K562 (cell line): ENCODE results near the gene STIM1. TPM values are rescaled to one million over a fixed set of nuclear protein-coding genes. Genes with fewer than 3 reads are reported as not detected.

Source experiments
- ARID4B ChIP-seq: sonication (generic); formaldehyde crosslinking; IDR thresholded peaks from 2 replicates; pipeline ENCODE4 v1.8.0; 2022; ENCODE audit warnings: mild to moderate bottlenecking, missing genetic modification reagents
- CHD2 ChIP-seq: IDR thresholded peaks from 2 replicates; pipeline ENCODE4 v1.6.1; 2011; ENCODE audit warnings: low read depth, low read length
- CREBBP ChIP-seq: IDR thresholded peaks from one replicate; pipeline ENCODE4 v1.6.1; 2012; ENCODE audit warnings: low read depth, mild to moderate bottlenecking, control low read depth, inconsistent platforms, low read length
- DPF2 ChIP-seq: fragments of 450-650 bp; IDR thresholded peaks from 2 replicates; pipeline ENCODE4 v1.6.1; 2016
- FOXA3 ChIP-seq, 2 experiments: fragments of 450-650 bp in 1 of 2; sonication (generic) in 1 of 2; formaldehyde crosslinking; IDR thresholded peaks in 1 of 2; conservative IDR thresholded peaks in 1 of 2; 2 replicates each; pipeline versions ENCODE4 v1.4.0 to v1.8.0; 2020 to 2022; ENCODE audit warnings: mild to moderate bottlenecking in 2 of 2, missing genetic modification reagents in 1 of 2
- FUS ChIP-seq: fragments of 200-400 bp; formaldehyde crosslinking; optimal IDR thresholded peaks from 2 replicates; pipeline ENCODE3; 2017; ENCODE audit warnings: low read depth, low read length
- HMBOX1 ChIP-seq: sonication (generic); IDR thresholded peaks from 2 replicates; pipeline ENCODE4 v1.6.1; 2016
- HNRNPLL ChIP-seq: fragments of 200-400 bp; formaldehyde crosslinking; IDR thresholded peaks from 2 replicates; pipeline ENCODE4 v1.6.1; 2017; ENCODE audit warnings: low read length, low read depth, mild to moderate bottlenecking; ENCODE audit not compliant: poor library complexity, severe bottlenecking
- HSF4 ChIP-seq: fragments of 250-450 bp; sonication (Bioruptor Pico); IDR thresholded peaks from 2 replicates; pipeline ENCODE4 v2.1.2; 2022; ENCODE audit warnings: mild to moderate bottlenecking, moderate library complexity, borderline replicate concordance
- MBD1 ChIP-seq: fragments of 250-450 bp; sonication (Bioruptor Pico); IDR thresholded peaks from 2 replicates; pipeline ENCODE4 v1.8.0; 2022; ENCODE audit warnings: inconsistent platforms
- MECOM ChIP-seq: fragments of 250-450 bp; sonication (Bioruptor Pico); IDR thresholded peaks from 2 replicates; pipeline ENCODE4 v1.8.0; 2022; ENCODE audit warnings: inconsistent platforms
- NCOA1 ChIP-seq: fragments of 450-650 bp; IDR thresholded peaks from 2 replicates; pipeline ENCODE4 v1.6.1; 2016; ENCODE audit warnings: low read depth
- NCOR1 ChIP-seq: fragments of 450-650 bp; IDR thresholded peaks from 2 replicates; pipeline ENCODE4 v1.6.1; 2016; ENCODE audit warnings: mild to moderate bottlenecking, moderate library complexity
- NONO ChIP-seq, 2 experiments: fragments of 200-400 bp in 1 of 2; fragments of 450-650 bp in 1 of 2; formaldehyde crosslinking in 1 of 2; IDR thresholded peaks; 2 replicates each; pipeline ENCODE4 v1.6.1; 2017; ENCODE audit warnings: low read depth in 2 of 2, mild to moderate bottlenecking in 2 of 2, moderate library complexity in 2 of 2, low read length in 1 of 2
- NR4A1 ChIP-seq, 2 experiments: fragments of 250-450 bp in 1 of 2; fragments of 450-650 bp in 1 of 2; sonication (Bioruptor Pico) in 1 of 2; IDR thresholded peaks; 2 replicates each; pipeline versions ENCODE4 v1.4.0 to v1.6.1; 2016 to 2020; ENCODE audit warnings: mild to moderate bottlenecking in 2 of 2, missing compliant biosample characterization in 1 of 2, missing genetic modification characterization in 1 of 2, moderate library complexity in 1 of 2
- POLR2G ChIP-seq: fragments of 200-400 bp; formaldehyde crosslinking; IDR thresholded peaks from 2 replicates; pipeline ENCODE4 v1.6.1; 2017; ENCODE audit warnings: low read depth, mild to moderate bottlenecking, antibody characterized with exemption, low read length, moderate library complexity
- TGIF2 ChIP-seq: sonication (generic); formaldehyde crosslinking; IDR thresholded peaks from 2 replicates; pipeline ENCODE4 v1.8.1; 2022; ENCODE audit warnings: mild to moderate bottlenecking, missing genetic modification reagents, moderate library complexity
- ZNF224 ChIP-seq: sonication (generic); formaldehyde crosslinking; IDR thresholded peaks from 2 replicates; pipeline ENCODE4 v1.8.0; 2022; ENCODE audit warnings: mild to moderate bottlenecking, missing genetic modification reagents
- ZNF274 ChIP-seq: IDR thresholded peaks from 2 replicates; pipeline ENCODE4 v1.6.1; 2011; ENCODE audit warnings: low read depth, mild to moderate bottlenecking, low read length, moderate library complexity, borderline replicate concordance
- ZNF445 ChIP-seq: fragments of 250-450 bp; sonication (Bioruptor Pico); IDR thresholded peaks from 2 replicates; pipeline ENCODE4 v1.4.0; 2020; ENCODE audit warnings: low read depth, mild to moderate bottlenecking, moderate library complexity
- ZNF699 ChIP-seq: fragments of 250-450 bp; sonication (Bioruptor Pico); IDR thresholded peaks from 2 replicates; pipeline ENCODE4 v1.8.0; 2021; ENCODE audit warnings: mild to moderate bottlenecking, moderate library complexity; ENCODE audit not compliant: insufficient replicate concordance
- ZSCAN32 ChIP-seq: fragments of 450-650 bp; formaldehyde crosslinking; IDR thresholded peaks from 2 replicates; pipeline ENCODE4 v1.4.0; 2020; ENCODE audit warnings: mild to moderate bottlenecking, moderate library complexity
- polyA plus RNA-seq, 8 experiments: library from polyadenylated mRNA; depleted of rRNA in 4 of 8; stranded (reverse) in 5 of 8; unstranded in 3 of 8; fragments of >200 nt; fragmentation: Nextera tagmentation in 2 of 8; fragmentation: Illumina TruSeq in 1 of 8; extraction: Ambion mirVana in 2 of 8; extraction: Trizol in 1 of 8; gene quantifications; 2 replicates each; pipeline versions ENCODE4 v1.2.1 to v1.2.3, GENCODE V29; 2011 to 2014; ENCODE audit warnings: inconsistent platforms in 1 of 8, missing spikeins in 1 of 8
- total RNA-seq, 7 experiments: library from RNA; depleted of rRNA in 6 of 7; stranded (reverse); fragments of >200 nt in 6 of 7; fragmentation: Illumina TruSeq in 2 of 7; extraction: Trizol in 2 of 7; gene quantifications; 2 replicates each; pipeline versions ENCODE4 v1.2.1 to v1.2.3, GENCODE V29; 2011 to 2021; ENCODE audit warnings: low replicate concordance in 1 of 7

The STIM1 gene
- total and polyA plus RNA-seq, 9 of the 15 experiments (the other 6 are each of a cell fraction or from before 2014, with no cell fraction given) = 7.7 to 50.5 (median 22.5) TPM

GRCh38 chr11:3866206-3866605, 10.7 kb downstream of the STIM1 start (continued):
- TF ChIP-seq HNRNPLL (peak; percentile 48), ZNF274 (no peak), TGIF2 (CRISPR knock-in tag) (no peak), DPF2 (peak; percentile 86), POLR2G (no peak), ZNF224 (CRISPR knock-in tag) (no peak), NCOA1 (peak; percentile 55; the same call in 1 of the 2 replicates), ZNF699 (CRISPR knock-in tag) (no peak), HSF4 (CRISPR knock-in tag) (no peak), MBD1 (CRISPR knock-in tag) (no peak), HMBOX1 (peak; percentile 69), MECOM (CRISPR knock-in tag) (no peak), FUS (no peak), ARID4B (CRISPR knock-in tag) (0 out of 2 replicates have a peak, but pooled peaks have one; percentile 36), NR4A1 (CRISPR knock-in tag; IDR thresholded peaks at IDR 0.05) (no peak), NR4A1 (tag; IDR thresholded peaks at IDR 0.05) (no peak), NCOR1 (no peak), ZSCAN32 (no peak), NONO (IDR thresholded peaks at IDR 0.05; ENCODE audit: low read depth in 2 of 2, low read length in 1 of 2) (no peak), ZNF445 (CRISPR knock-in tag) (no peak), CHD2 (no peak), FOXA3 (CRISPR knock-in tag; conservative IDR thresholded peaks at IDR 0.05 in 1 of 2, IDR thresholded peaks at IDR 0.05 in 1 of 2) (no peak), CREBBP (no peak)
